ENCODE results near the gene USP40. TPM values are rescaled to one million over a fixed set of nuclear protein-coding genes. Genes with fewer than 3 reads are reported as not detected.

USP40 gene
- total and polyA plus RNA-seq, 2 of the 8 experiments (the other 6 are each of a cell fraction or from before 2014, with no cell fraction given) = 12.0 to 15.7 TPM

- TF ChIP-seq CHD7 (IDR thresholded peaks at IDR 0.05; ENCODE audit: insufficient replicate concordance, low read length) (no peak), SUZ12 (IDR thresholded peaks at IDR 0.05; ENCODE audit: low read length) (no peak), CTCF (IDR thresholded peaks at IDR 0.05; ENCODE audit: control extremely low read depth in 1 of 3, insufficient read depth in 1 of 3, low read depth in 1 of 3, low read length in 3 of 3) (no peak), MAFK (IDR thresholded peaks at IDR 0.05; ENCODE audit: low read depth, low read length) (no peak)
Measured at GRCh38 chr2:233492078-233492477, 74.5 kb downstream of the USP40 start (continued).
